Non-pigmented ciliary epithelial cell (primary cell): Measurements from ENCODE around the gene LCN2.
A peak's percentile ranks its signal among the peaks of the same experiment; 100 is the strongest.

Source experiments
- DNase-seq: peaks from one replicate; pipeline ENCODE4 v3.0.0-alpha.2; 2010; ENCODE audit warnings: low read depth

The LCN2 gene

DNA sequence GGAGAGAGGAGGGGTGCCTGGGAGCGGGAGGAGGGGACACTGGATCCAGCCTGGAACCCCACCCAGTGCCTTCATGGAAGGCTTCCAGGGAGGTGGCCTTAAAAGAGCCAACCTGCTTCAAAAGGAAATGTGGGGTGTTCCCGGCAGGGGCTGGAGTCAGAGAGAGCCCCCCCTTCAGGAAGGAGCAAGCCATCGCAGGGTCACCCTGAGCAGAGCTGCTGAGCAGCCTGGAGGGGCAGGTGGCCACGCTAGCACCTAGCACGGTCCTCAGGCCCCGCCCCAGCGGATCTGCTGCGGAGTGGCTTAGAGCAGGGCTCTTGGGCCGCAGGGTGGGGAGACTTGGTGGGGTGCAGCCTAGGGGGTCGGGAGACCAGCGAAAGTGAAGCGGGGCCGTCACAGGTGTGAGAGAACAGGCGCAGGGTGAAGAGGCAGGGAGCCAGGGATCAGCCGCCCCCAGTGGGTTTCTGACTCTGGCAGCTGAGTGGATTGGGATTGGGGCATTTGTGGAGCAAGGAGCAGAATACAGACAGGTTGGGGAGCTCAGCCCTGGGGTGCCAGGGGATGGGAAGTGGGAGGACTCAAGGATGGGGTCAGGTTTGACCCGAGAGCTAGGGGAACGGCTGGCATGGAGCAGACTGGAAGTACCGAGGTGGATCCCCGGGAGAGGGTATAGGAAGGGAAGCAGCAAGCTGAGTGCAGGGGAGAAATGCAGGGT, 1.5 kb downstream of the LCN2 start:
- DNase-seq, result no peak

- DNase-seq, result no peak
Measured at GRCh38 chr9:128151309-128152132, 2.3 kb downstream of the LCN2 start.

- no peak for DNase-seq
Measured at GRCh38 chr9:128152133-128153059, 3.1 kb downstream of the LCN2 start.

- no peak for DNase-seq
Measured at GRCh38 chr9:128153060-128153946, 4.0 kb downstream of the LCN2 start.

DNA sequence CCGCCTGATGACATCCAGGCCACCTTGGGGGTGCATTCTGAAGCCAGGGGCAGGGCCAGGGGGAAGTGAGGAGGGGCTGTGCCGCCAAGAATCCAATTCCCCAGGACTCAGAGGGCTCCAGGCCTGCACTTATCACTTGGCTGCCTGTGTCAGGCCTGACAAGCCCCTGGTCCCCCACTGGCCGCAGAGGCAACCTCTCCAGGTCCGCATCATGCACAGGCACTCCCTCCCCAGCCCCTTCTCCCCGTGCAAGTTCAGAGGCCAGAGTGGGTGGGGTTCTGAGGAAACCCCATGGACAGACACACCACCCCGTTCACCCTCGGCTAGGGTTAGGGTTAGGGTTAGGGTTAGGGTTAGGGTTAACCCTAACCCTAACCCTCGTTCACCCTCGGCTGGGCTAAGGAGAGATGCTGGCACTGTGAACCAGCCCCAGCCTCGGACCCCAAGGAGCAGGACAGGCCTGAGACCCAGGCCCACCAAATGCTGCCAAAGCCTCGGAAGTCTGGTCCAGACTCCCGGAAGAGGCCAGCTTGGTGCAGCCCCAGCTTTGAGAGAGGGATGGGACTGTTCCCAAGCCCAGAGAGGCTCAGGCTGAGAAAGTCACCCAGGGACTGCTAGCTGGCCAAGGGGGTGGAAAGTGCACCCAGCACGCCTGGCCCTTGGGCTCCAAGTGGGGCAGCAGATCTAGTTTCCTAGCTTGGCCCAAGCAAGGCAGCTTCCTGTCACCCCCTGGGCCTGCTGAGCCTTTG, 4.9 kb downstream of the LCN2 start:
- DNase-seq, result no peak

DNA sequence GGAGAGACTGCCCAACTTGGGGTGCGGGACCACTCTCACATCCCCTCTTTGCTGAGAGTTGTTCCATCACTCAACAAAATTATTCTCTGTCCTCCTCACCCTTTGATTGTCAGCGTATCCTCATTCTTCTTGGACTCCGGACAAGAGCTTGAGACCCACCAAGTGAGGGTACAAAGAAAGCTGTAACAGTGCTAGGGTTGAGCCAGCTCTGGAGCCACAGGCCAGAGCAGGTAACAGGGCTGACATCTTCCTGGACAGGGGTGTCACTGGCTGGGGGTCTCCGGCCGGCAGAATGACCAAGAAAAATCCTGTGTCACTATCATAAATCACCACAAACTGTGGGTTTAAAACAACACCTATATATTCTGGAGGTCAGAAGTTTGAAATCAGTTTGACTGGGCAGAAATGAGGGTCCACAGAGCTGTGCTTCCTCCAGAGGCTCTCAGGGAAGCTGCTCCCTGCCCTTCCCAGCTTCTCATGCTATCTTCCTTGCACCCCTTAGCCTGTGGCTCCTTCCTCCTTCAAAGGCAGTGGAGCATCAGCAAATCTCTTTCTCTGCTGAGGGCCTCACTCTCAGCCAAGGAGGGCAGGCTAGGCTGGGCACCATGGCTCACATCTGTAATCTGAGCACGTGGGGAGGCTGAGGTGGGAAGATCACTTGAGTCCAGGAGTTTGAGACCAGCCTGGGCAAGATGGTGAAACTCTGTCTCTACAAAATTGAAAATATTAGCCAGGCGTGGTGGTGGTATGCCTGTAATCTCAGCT, 6.7 kb downstream of the LCN2 start:
- DNase-seq, result no peak

DNA sequence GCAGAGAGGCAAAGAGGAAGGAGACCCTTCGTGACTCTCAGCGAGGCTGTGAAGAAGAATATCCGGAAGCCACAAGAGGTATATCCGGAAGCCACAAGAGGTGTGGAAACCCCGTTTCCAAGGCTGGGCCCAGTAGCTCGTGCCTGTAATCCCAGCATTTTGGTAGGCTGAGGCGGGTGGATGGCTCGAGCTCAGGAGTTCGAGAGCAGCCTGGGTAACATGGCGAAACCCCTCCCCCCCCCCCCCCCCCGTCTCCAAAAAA, 10.2 kb downstream of the LCN2 start:
- DNase-seq, result no peak

DNA sequence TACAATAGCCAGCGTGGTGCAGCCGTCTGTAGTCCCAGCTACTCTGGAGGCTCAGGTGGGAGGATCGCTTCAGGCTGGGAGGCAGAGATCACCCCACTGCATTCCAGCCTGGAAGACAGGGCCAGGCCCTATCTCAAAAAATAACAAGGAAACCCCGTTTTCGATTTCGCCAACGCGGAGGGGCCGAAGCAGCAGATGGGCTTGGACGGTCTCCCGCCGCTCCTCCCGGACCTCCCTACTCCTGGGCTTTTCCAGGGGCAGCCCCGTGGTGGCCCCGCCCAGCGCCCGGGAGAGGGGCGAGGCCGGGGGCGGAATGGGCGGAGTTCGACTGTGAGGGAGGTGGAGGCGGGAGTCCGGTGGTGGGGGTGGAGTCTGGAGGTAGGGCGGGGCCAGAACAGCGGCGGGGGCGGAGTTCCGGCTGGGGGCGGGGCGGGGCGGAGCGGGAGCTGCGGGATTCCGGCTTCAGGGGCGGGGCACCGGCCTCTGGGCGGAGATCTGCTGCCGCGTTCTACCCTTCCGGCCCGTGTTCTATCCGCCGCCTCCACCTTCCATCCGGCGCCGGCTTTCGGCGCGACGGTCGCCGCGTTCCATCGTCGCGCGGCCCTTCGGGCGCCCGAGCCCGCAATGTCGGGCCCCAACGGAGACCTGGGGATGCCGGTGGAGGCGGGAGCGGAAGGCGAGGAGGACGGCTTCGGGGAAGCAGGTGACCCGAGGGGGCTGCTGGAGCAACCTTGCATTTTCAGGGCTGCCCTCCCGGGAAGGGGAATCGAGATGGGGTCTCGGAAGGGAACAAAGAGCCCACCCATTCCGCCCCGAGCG, 10.7 kb downstream of the LCN2 start, which contains the start of gene BBLN:
Gene BBLN (plus strand): TSS at position 482 of the 819 bp plus-strand sequence. CDS start 143 bp downstream, at position 625.
- peak; percentile 36 for DNase-seq

- DNase-seq, result no peak
Measured at GRCh38 chr9:128160603-128160987, 11.3 kb downstream of the LCN2 start.

GRCh38 chr9:128161215-128161902, 12.1 kb downstream of the LCN2 start:
- no peak for DNase-seq

- no peak for DNase-seq
Measured at GRCh38 chr9:128162215-128163026, 13.2 kb downstream of the LCN2 start.

GRCh38 chr9:128163027-128163515, 13.8 kb downstream of the LCN2 start:
- DNase-seq, result no peak

DNA sequence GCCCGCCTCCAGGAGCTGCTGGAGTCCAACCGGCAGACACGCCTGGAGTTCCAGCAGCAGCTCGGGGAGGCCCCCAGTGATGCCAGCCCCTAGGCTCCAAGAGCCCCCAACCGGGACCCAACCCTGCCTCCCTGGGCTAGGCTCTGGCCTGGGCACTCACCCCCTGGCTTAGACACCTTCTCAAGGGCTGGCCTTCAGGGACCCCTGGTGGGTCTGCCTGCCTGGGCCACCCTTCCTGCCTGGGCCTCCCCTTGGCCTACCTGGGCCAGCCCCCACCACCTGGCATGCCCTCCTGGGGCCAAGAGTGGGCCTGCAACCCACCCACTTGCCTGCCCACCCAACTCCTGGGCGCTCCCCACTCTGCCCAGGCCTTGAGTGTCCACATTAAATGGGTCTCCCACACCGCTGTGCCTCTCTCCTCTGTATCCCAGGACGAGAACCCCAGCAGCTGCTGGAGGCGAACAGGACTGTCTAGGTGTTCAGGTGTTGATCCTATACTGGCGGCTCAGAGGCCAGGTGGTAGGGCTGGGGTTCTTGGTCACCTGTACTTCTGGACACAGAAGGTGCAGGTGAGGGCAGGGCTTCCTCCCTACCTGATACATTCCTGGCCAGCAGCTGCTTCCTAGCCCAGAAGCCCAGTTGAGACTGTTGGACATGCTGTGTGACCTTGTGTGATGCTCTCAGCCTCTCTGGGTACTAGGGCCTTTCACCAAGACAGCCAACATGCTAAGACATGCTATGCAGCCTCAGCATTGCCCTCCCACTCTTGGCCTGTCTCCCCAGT, 14.5 kb downstream of the LCN2 start:
- DNase-seq, result no peak

GRCh38 chr9:128164307-128164885, 15.1 kb downstream of the LCN2 start:
- DNase-seq, result no peak

- no peak for DNase-seq
Measured at GRCh38 chr9:128166169-128166568, 16.9 kb downstream of the LCN2 start.

DNA sequence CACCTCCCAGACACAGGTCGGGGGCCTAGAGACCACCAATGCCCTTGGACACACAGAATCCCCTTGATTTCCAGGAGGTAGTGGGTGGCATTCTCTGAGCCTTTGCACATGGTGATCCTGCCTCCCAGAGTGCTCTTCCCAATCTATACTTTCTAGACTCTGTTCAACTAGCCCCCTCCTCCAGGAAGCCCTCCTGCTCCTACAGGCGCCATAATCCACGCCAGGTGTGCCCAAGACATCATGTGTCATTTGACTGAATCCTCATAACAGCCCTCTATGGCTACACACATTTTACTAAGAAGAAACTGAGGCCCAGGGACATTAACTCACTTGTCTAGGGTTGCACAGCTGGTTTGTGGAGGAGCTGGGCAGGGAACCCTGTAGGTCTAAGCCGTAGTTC, 18.0 kb downstream of the LCN2 start:
- no peak for DNase-seq
